Trophoblast cell (in vitro differentiated cells and primary cell): Measurements from ENCODE around the gene ASB16.

Source experiments
- DNase-seq, 2 donors: peaks; one replicate each; pipeline ENCODE4 v3.0.0-alpha.2; 2016
- H2AFZ ChIP-seq: 2 replicates; pipeline ENCODE4 v1.6.1; 2013; ENCODE audit warnings: low read length, moderate library complexity, mild to moderate bottlenecking; ENCODE audit not compliant: insufficient read depth, poor library complexity
- H2AK5ac ChIP-seq: 2 replicates; pipeline ENCODE4 v1.6.1; 2013; ENCODE audit warnings: mild to moderate bottlenecking, low read length
- H2BK120ac ChIP-seq: 2 replicates; pipeline ENCODE4 v1.6.1; 2013; ENCODE audit warnings: low read length, mild to moderate bottlenecking, moderate library complexity; ENCODE audit not compliant: insufficient read depth, poor library complexity
- H2BK12ac ChIP-seq: 2 replicates; pipeline ENCODE4 v1.6.1; 2013; ENCODE audit warnings: mild to moderate bottlenecking, low read length, moderate library complexity
- H2BK5ac ChIP-seq: 2 replicates; pipeline ENCODE4 v1.6.1; 2013; ENCODE audit warnings: low read length, low read depth, moderate library complexity, mild to moderate bottlenecking; ENCODE audit not compliant: poor library complexity
- H3K14ac ChIP-seq: 2 replicates; pipeline ENCODE4 v1.6.1; 2013; ENCODE audit warnings: mild to moderate bottlenecking, low read length
- H3K18ac ChIP-seq: 2 replicates; pipeline ENCODE4 v1.6.1; 2013; ENCODE audit warnings: mild to moderate bottlenecking, low read length
- H3K23ac ChIP-seq: 2 replicates; pipeline ENCODE4 v1.6.1; 2013; ENCODE audit warnings: low read length
- H3K27ac ChIP-seq: 2 replicates; pipeline ENCODE4 v1.5.1; 2013; ENCODE audit warnings: low read depth, mild to moderate bottlenecking, inconsistent platforms, low read length, moderate library complexity
- H3K27me3 ChIP-seq: 2 replicates; pipeline ENCODE4 v1.6.1; 2013; ENCODE audit warnings: inconsistent platforms, mild to moderate bottlenecking, low read length, moderate library complexity; ENCODE audit not compliant: insufficient read depth
- H3K36me3 ChIP-seq, 2 experiments: 1 replicate in 1 of 2; 2 replicates in 1 of 2; pipeline ENCODE4 v1.6.1; 2013; ENCODE audit warnings: low read length in 2 of 2, mild to moderate bottlenecking in 2 of 2, moderate library complexity in 1 of 2; ENCODE audit not compliant: insufficient read depth in 2 of 2, control insufficient read depth in 1 of 2
- H3K4ac ChIP-seq: 2 replicates; pipeline ENCODE4 v1.6.1; 2013; ENCODE audit warnings: low read depth, mild to moderate bottlenecking, low read length, moderate library complexity
- H3K4me1 ChIP-seq, 2 experiments: 1 replicate in 1 of 2; 2 replicates in 1 of 2; pipeline ENCODE4 v1.6.1; 2013; ENCODE audit warnings: low read length in 2 of 2, mild to moderate bottlenecking in 2 of 2, moderate library complexity in 1 of 2; ENCODE audit not compliant: insufficient read depth in 2 of 2, control insufficient read depth in 1 of 2
- H3K4me2 ChIP-seq: 2 replicates; pipeline ENCODE4 v1.6.1; 2013; ENCODE audit warnings: inconsistent platforms, mild to moderate bottlenecking, low read length, moderate library complexity
- H3K4me3 ChIP-seq: 2 replicates; pipeline ENCODE4 v1.5.1; 2013; ENCODE audit warnings: mild to moderate bottlenecking, low read depth, low read length, inconsistent platforms
- H3K79me1 ChIP-seq: one replicate; pipeline ENCODE4 v1.6.1; 2013; ENCODE audit warnings: low read length
- H3K79me2 ChIP-seq: 2 replicates; pipeline ENCODE4 v1.6.1; 2013; ENCODE audit warnings: low read length, mild to moderate bottlenecking; ENCODE audit not compliant: control insufficient read depth, insufficient read depth, poor library complexity
- H3K9ac ChIP-seq: 2 replicates; pipeline ENCODE4 v1.6.1; 2013; ENCODE audit warnings: mild to moderate bottlenecking, low read length
- H3K9me3 ChIP-seq: 2 replicates; pipeline ENCODE4 v1.6.1; 2013; ENCODE audit warnings: low read depth, mild to moderate bottlenecking, control low read depth, inconsistent platforms, low read length; ENCODE audit not compliant: insufficient read depth
- H4K12ac ChIP-seq: 2 replicates; pipeline ENCODE4 v1.6.1; 2013; ENCODE audit warnings: low read depth, mild to moderate bottlenecking, low read length, moderate library complexity
- H4K8ac ChIP-seq: 2 replicates; pipeline ENCODE4 v1.6.1; 2013; ENCODE audit warnings: low read depth, mild to moderate bottlenecking, low read length, moderate library complexity
- H4K91ac ChIP-seq: one replicate; pipeline ENCODE4 v1.6.1; 2013; ENCODE audit warnings: low read depth, mild to moderate bottlenecking, low read length, moderate library complexity
- WGBS: extraction: QIAGEN DNeasy Blood & Tissue Kit; methylation state at CpG from one replicate; pipeline ENCODE4 v1.1.7; 2013; ENCODE audit warnings: missing lambda C conversion rate; ENCODE audit not compliant: insufficient read length, insufficient coverage; ENCODE audit errors: extremely low coverage; 5-methylcytosine and 5-hydroxymethylcytosine counted together

The ASB16 gene

GRCh38 chr17:44183024-44183423, 12.5 kb downstream of the ASB16 start:
- Histone ChIP-seq H4K91ac (no peak overlapping the region), H3K9me3 (no peaks in the 10 kb centered on the region), H3K79me1 (peaks cover 9% of the 10 kb centered on the region), H2BK5ac (no peak overlapping the region), H2BK12ac (no peak overlapping the region), H3K79me2 (peaks cover 10% of the 10 kb centered on the region), H3K23ac (no peak overlapping the region), H4K12ac (no peak overlapping the region), H3K4me2 (no peak overlapping the region), H3K4ac (peak overlapping the region; percentile 76), H3K14ac (no peak overlapping the region), H3K4me1 (peaks cover 0 to 5% of the 10 kb centered on the region in 2 experiments), H3K9ac (no peak overlapping the region), H3K18ac (no peak overlapping the region), H2BK120ac (no peak overlapping the region), H2AK5ac (no peak overlapping the region), H3K27ac (no peak overlapping the region), H2AFZ (no peak overlapping the region), H3K27me3 (no peaks in the 10 kb centered on the region), H4K8ac (no peak overlapping the region), H3K36me3 (peaks cover 26 to 27% of the 10 kb centered on the region in 2 experiments), H3K4me3 (no peak overlapping the region)
- no CpG with 5 or more reads among the region's 2 CpGs for WGBS
- DNase-seq = no peak

DNA sequence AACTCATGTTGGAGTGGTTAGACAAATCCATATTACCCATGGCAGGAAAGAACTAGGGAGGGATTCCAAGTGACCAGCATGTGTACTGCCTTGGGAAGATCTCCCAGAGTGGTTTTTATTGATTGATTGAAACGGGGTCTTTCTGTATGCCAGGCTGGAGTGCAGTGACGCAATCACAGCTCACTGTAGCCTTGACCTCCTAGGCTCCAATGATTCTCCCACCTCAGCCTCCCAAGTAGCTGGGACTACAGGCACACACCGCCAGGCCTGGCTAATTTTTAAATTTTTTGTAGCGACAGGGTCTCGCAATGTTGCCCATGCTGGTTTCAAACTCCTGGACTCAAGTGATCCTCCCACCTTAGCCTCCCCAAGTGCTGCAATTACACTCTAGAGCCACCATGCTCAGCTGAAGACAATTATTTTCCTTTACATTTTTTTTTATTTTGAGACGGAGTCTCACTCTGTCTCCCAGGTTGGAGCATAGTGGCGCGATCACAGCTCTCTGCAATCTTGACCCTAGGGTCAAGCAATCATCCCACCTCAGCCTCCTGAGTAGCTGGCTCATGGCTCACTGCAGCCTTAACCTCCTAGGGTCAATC, 13.8 kb downstream of the ASB16 start:
- Histone ChIP-seq H4K91ac (no peak overlapping the region), H2BK5ac (no peak overlapping the region), H3K18ac (no peak overlapping the region), H3K4ac (peak overlapping the region; percentile 18), H3K79me1 (peaks cover 9% of the 10 kb centered on the region), H2BK120ac (no peak overlapping the region), H2AK5ac (no peak overlapping the region), H3K79me2 (peaks cover 10% of the 10 kb centered on the region), H2AFZ (no peak overlapping the region), H3K4me1 (peaks cover 0 to 7% of the 10 kb centered on the region in 2 experiments), H3K36me3 (peaks cover 22 to 23% of the 10 kb centered on the region in 2 experiments), H3K9ac (no peak overlapping the region), H4K8ac (no peak overlapping the region), H4K12ac (no peak overlapping the region), H3K9me3 (no peaks in the 10 kb centered on the region), H3K4me3 (no peak overlapping the region), H3K4me2 (no peak overlapping the region), H2BK12ac (no peak overlapping the region), H3K27me3 (no peaks in the 10 kb centered on the region), H3K14ac (no peak overlapping the region), H3K27ac (no peak overlapping the region), H3K23ac (no peak overlapping the region)
- WGBS = no CpG with 5 or more reads among the region's 8 CpGs
- no peak for DNase-seq

DNA sequence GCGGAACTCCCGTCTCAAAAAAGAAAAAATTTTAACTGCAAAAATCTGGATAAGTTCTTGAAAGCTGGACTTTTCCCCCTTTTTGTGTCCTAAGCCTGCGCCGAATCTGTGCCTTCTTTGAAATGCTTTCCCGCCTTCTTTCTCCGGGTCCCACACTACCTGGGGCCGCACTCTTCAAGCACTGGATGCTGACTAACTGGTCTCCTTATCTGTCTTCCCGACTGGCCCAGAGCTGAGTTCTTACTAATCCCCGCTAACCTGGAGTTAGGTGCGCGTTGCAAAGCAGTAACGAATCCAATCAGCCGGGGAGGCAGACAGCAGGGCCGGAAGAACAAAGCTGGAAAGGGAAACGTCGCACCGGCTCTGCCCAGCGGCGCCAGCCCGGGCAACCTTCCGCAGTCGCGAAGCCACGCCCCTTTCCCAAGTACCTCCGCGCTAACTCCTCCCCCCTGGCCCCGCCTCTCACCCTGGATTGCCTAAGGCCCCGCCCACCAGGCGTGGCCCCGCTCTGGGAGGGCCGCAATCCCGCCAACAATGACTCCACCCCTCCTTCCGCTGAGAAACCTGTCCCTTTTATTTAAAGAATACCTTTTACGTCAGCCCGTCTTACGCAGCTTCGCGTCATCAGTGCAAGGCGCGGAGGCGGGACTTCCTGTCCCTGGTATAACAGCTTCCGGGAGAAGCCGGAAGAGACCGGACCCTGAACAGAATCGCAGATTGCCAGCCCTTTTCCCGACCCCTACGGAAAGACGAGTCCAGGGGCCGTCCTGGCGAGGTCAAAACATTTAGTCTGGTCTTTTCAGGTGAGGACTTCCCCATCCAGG, 16.0 kb downstream of the ASB16 start, which contains the start of gene TMUB2:
Gene TMUB2, plus strand, starts transcription at position 666 of the 824 bp plus-strand sequence. CDS start 737 bp downstream, outside the sequence.
- Histone ChIP-seq H3K4me3 (peak within 1 kb of the TSS; percentile 95), H2BK120ac (peak within 1 kb of the TSS; percentile 87), H3K9me3 (no peaks in the 10 kb centered on the region), H3K79me1 (peaks cover 9% of the 10 kb centered on the region), H3K4me1 (peaks cover 0 to 7% of the 10 kb centered on the region in 2 experiments), H4K91ac (peak within 1 kb of the TSS; percentile 96), H3K4ac (peak within 1 kb of the TSS; percentile 69), H3K9ac (peak within 1 kb of the TSS; percentile 98), H4K12ac (peak within 1 kb of the TSS; percentile 78), H3K18ac (peak within 1 kb of the TSS; percentile 98), H3K79me2 (peaks cover 10% of the 10 kb centered on the region), H2AFZ (peak within 1 kb of the TSS; percentile 82), H4K8ac (peak within 1 kb of the TSS; percentile 99), H2BK5ac (peak within 1 kb of the TSS; percentile 93), H3K14ac (peak within 1 kb of the TSS; percentile 91), H3K27me3 (no peaks in the 10 kb centered on the region), H3K23ac (no peak within 1 kb of the TSS), H3K36me3 (peaks cover 34 to 37% of the 10 kb centered on the region in 2 experiments), H3K27ac (peak within 1 kb of the TSS; percentile 89), H2BK12ac (peak within 1 kb of the TSS; percentile 29), H3K4me2 (peak within 1 kb of the TSS; percentile 85), H2AK5ac (peak within 1 kb of the TSS; percentile 88)
- no CpG with 5 or more reads among the region's 50 CpGs for WGBS
- peak; percentile 99 for DNase-seq

GRCh38 chr17:44187131-44187899, 16.8 kb downstream of the ASB16 start:
- H2BK5ac ChIP-seq = peak overlapping the region; percentile 93
- H2AFZ ChIP-seq = peak overlapping the region; percentile 82
- H3K14ac ChIP-seq = peak overlapping the region; percentile 91
- peak overlapping the region; percentile 29 for H2BK12ac ChIP-seq
- peak overlapping the region; percentile 98 for H3K18ac ChIP-seq
- peak in 1 of 2 donors; percentile 25 for DNase-seq
- H2BK120ac ChIP-seq = peak overlapping the region; percentile 87
- H3K36me3 ChIP-seq = peaks cover 29 to 30% of the 10 kb centered on the region in 2 experiments
- peak overlapping the region; percentile 78 for H4K12ac ChIP-seq
- peak overlapping the region; percentile 98 for H3K9ac ChIP-seq
- peak overlapping the region; percentile 88 for H2AK5ac ChIP-seq
- no CpG with 5 or more reads among the region's 32 CpGs for WGBS
- peak overlapping the region; percentile 95 for H3K4me3 ChIP-seq
- H3K27ac ChIP-seq = peak overlapping the region; percentile 89
- H3K9me3 ChIP-seq = no peaks in the 10 kb centered on the region
- peak overlapping the region; percentile 85 for H3K4me2 ChIP-seq
- peak overlapping the region; percentile 99 for H4K8ac ChIP-seq
- peaks cover 10% of the 10 kb centered on the region for H3K79me2 ChIP-seq
- H4K91ac ChIP-seq = peak overlapping the region; percentile 96
- peak overlapping the region; percentile 69 for H3K4ac ChIP-seq
- H3K27me3 ChIP-seq = no peaks in the 10 kb centered on the region
- peaks cover 10% of the 10 kb centered on the region for H3K79me1 ChIP-seq
- peaks cover 3 to 14% of the 10 kb centered on the region in 2 experiments for H3K4me1 ChIP-seq
- no peak overlapping the region for H3K23ac ChIP-seq
